Mesenchymal stem cell (in vitro differentiated cells and primary cell): ENCODE results near the gene TMEM164.
A peak's percentile ranks its signal among the peaks of the same experiment; 100 is the strongest.

Experiments
- DNase-seq: peaks from one replicate; pipeline ENCODE4 v3.0.0-alpha.2; 2013
- H2AFZ ChIP-seq: one replicate; pipeline ENCODE4 v1.6.1; 2013; ENCODE audit warnings: low read depth, mild to moderate bottlenecking, control low read depth, inconsistent platforms, low read length, moderate library complexity
- H2AK5ac ChIP-seq: 2 replicates; pipeline ENCODE4 v1.6.1; 2013; ENCODE audit warnings: low read length, moderate library complexity, mild to moderate bottlenecking, inconsistent platforms; ENCODE audit not compliant: severe bottlenecking
- H2BK120ac ChIP-seq: one replicate; pipeline ENCODE4 v1.6.1; 2013; ENCODE audit warnings: low read depth, mild to moderate bottlenecking, inconsistent platforms, low read length, moderate library complexity
- H2BK12ac ChIP-seq, 2 experiments: one replicate each; pipeline ENCODE4 v1.6.1; 2013; ENCODE audit warnings: inconsistent platforms in 2 of 2, low read length in 2 of 2, mild to moderate bottlenecking in 2 of 2, moderate library complexity in 2 of 2, control low read depth in 1 of 2
- H2BK15ac ChIP-seq: one replicate; pipeline ENCODE4 v1.6.1; 2013; ENCODE audit warnings: mild to moderate bottlenecking, low read depth, inconsistent platforms; ENCODE audit not compliant: poor library complexity, severe bottlenecking
- H2BK5ac ChIP-seq: 2 replicates; pipeline ENCODE4 v1.6.1; 2013; ENCODE audit warnings: low read depth, mild to moderate bottlenecking, low read length, control low read depth, inconsistent platforms; ENCODE audit not compliant: poor library complexity, severe bottlenecking
- H3K14ac ChIP-seq, 2 experiments: one replicate each; pipeline ENCODE4 v1.6.1; 2013; ENCODE audit warnings: inconsistent platforms in 2 of 2, low read length in 2 of 2, control low read depth in 1 of 2, mild to moderate bottlenecking in 1 of 2, moderate library complexity in 1 of 2
- H3K18ac ChIP-seq, 2 experiments: one replicate each; pipeline ENCODE4 v1.6.1; 2013; ENCODE audit warnings: inconsistent platforms in 2 of 2, low read length in 2 of 2, control low read depth in 1 of 2, low read depth in 1 of 2, mild to moderate bottlenecking in 1 of 2
- H3K23ac ChIP-seq, 2 experiments: one replicate each; pipeline ENCODE4 v1.6.1; 2013; ENCODE audit warnings: inconsistent platforms in 2 of 2, low read length in 2 of 2, mild to moderate bottlenecking in 2 of 2, moderate library complexity in 2 of 2, control low read depth in 1 of 2
- H3K27ac ChIP-seq: 2 replicates; pipeline ENCODE4 v1.5.1; 2013; ENCODE audit warnings: mild to moderate bottlenecking, moderate library complexity, low read length, control low read depth, inconsistent platforms; ENCODE audit not compliant: poor library complexity, severe bottlenecking
- H3K27me3 ChIP-seq, 2 experiments: 2 replicates each; pipeline versions ENCODE4 v1.6.1 to v1.7.0; 2013; ENCODE audit warnings: low read length in 2 of 2, mild to moderate bottlenecking in 2 of 2, moderate library complexity in 2 of 2, control low read depth in 1 of 2, inconsistent platforms in 1 of 2; ENCODE audit not compliant: control insufficient read depth in 1 of 2, insufficient read depth in 1 of 2
- H3K36me3 ChIP-seq, 2 experiments: 2 replicates each; pipeline versions ENCODE4 v1.6.1 to v1.7.0; 2013; ENCODE audit warnings: low read length in 2 of 2, control low read depth in 1 of 2, inconsistent platforms in 1 of 2, low read depth in 1 of 2, mild to moderate bottlenecking in 1 of 2; ENCODE audit not compliant: insufficient read depth in 2 of 2, control insufficient read depth in 1 of 2
- H3K4ac ChIP-seq, 2 experiments: one replicate each; pipeline ENCODE4 v1.6.1; 2013; ENCODE audit warnings: inconsistent platforms in 2 of 2, low read length in 2 of 2, mild to moderate bottlenecking in 2 of 2, moderate library complexity in 2 of 2, control low read depth in 1 of 2, low read depth in 1 of 2
- H3K4me1 ChIP-seq: 2 replicates; pipeline ENCODE4 v1.6.1; 2013; ENCODE audit warnings: low read depth, low read length, control low read depth; ENCODE audit not compliant: control insufficient read depth, insufficient read depth
- H3K4me2 ChIP-seq: 2 replicates; pipeline ENCODE4 v1.6.1; 2013; ENCODE audit warnings: low read length, mild to moderate bottlenecking, inconsistent platforms; ENCODE audit not compliant: poor library complexity, severe bottlenecking
- H3K4me3 ChIP-seq, 2 experiments: 2 replicates each; pipeline versions ENCODE4 v1.5.1 to v1.7.0; 2013; ENCODE audit warnings: low read length in 2 of 2, mild to moderate bottlenecking in 2 of 2, control low read depth in 1 of 2, low read depth in 1 of 2; ENCODE audit not compliant: insufficient read depth in 1 of 2
- H3K79me1 ChIP-seq: replicated peaks from 2 replicates; pipeline ENCODE4 v1.6.1; 2013; ENCODE audit warnings: mild to moderate bottlenecking, control low read depth, low read length, inconsistent platforms; ENCODE audit not compliant: poor library complexity, severe bottlenecking
- H3K9ac ChIP-seq: 2 replicates; pipeline ENCODE4 v1.7.0; 2013; ENCODE audit warnings: mild to moderate bottlenecking, low read length, moderate library complexity
- H3K9me3 ChIP-seq: 2 replicates; pipeline ENCODE4 v1.7.0; 2013; ENCODE audit warnings: mild to moderate bottlenecking, low read length; ENCODE audit not compliant: control insufficient read depth
- H4K8ac ChIP-seq: one replicate; pipeline ENCODE4 v1.6.1; 2013; ENCODE audit warnings: inconsistent platforms, mild to moderate bottlenecking, low read length, moderate library complexity
- H4K91ac ChIP-seq: one replicate; pipeline ENCODE4 v1.6.1; 2013; ENCODE audit warnings: mild to moderate bottlenecking, low read length, inconsistent platforms
- WGBS: methylation state at CpG from one replicate; pipeline ENCODE4 v1.1.7; 2013; ENCODE audit warnings: mixed read lengths; 5-methylcytosine and 5-hydroxymethylcytosine counted together

The TMEM164 gene

DNA sequence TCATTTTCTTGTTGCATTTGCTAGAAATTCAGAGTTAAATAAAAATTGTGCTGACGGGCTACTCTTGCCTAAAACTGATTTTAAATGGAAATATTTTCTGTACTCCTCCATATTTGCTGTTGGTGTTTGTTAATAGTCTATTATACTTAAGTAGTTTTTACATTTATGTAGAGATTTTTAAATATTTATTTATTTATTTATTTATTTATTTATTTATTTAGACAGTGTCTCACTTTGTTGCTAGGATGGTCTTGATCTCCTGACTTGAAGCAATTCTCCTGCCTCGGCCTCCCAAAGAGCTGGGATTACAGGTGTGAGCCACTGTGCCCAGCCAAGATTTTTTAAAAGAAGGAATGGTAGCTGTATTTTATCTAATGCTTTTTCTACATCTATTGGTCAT, 68.1 kb downstream of the TMEM164 start:
- no peak for DNase-seq
- H3K79me1 ChIP-seq = no peaks in the 10 kb centered on the region
- WGBS = 93% methylated on average over 1 of the region's 2 CpGs
- no peak overlapping the region for H3K4ac ChIP-seq
- H3K18ac ChIP-seq = no peak overlapping the region
- no peak overlapping the region for H2AFZ ChIP-seq
- H3K4me3 ChIP-seq = no peak overlapping the region
- H2BK120ac ChIP-seq = no peak overlapping the region
- no peak overlapping the region for H4K8ac ChIP-seq
- no peak overlapping the region for H3K27ac ChIP-seq
- H3K27me3 ChIP-seq = no peaks in the 10 kb centered on the region
- H2BK12ac ChIP-seq = no peak overlapping the region
- no peak overlapping the region for H3K14ac ChIP-seq
- no peak overlapping the region for H4K91ac ChIP-seq
- H2AK5ac ChIP-seq = no peak overlapping the region
- no peak overlapping the region for H3K4me2 ChIP-seq
- peaks cover 16% of the 10 kb centered on the region for H3K9me3 ChIP-seq
- H2BK5ac ChIP-seq = no peak overlapping the region
- H3K36me3 ChIP-seq = peaks cover 0 to 3% of the 10 kb centered on the region in 2 experiments
- no peak overlapping the region for H2BK15ac ChIP-seq
- no peak overlapping the region for H3K9ac ChIP-seq
- H3K4me1 ChIP-seq = no peaks in the 10 kb centered on the region
- H3K23ac ChIP-seq = no peak overlapping the region

DNA sequence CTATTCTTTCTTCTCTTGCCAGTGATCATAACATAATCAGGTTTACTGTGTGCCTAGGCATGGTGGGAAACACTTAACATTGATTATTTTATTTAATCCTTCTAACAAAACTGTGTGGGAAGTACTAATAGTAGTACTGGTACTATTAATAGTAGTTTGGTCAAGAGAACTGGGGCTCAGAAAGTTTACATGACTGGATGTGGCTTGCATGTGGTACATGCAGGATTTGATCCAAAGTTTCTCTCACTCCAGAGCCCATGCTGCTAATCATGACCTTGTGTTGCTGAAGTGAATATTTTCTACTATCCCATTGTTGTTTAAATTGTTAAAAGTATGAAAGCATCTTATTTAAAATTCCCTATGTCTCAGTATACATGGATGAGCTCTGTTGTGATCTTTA, 78.4 kb downstream of the TMEM164 start:
- Histone ChIP-seq H3K14ac (no peak overlapping the region), H3K9me3 (peaks cover 5% of the 10 kb centered on the region), H3K4me3 (no peak overlapping the region), H3K27me3 (peaks cover 0 to 17% of the 10 kb centered on the region in 2 experiments), H3K36me3 (no peaks in the 10 kb centered on the region), H4K8ac (no peak overlapping the region), H2BK120ac (no peak overlapping the region), H3K4me2 (no peak overlapping the region), H2BK15ac (no peak overlapping the region), H3K18ac (no peak overlapping the region), H2BK12ac (no peak overlapping the region), H3K9ac (no peak overlapping the region), H3K4ac (no peak overlapping the region), H2AFZ (no peak overlapping the region), H3K27ac (no peak overlapping the region), H3K79me1 (no peaks in the 10 kb centered on the region), H2AK5ac (no peak overlapping the region), H4K91ac (no peak overlapping the region), H2BK5ac (no peak overlapping the region), H3K23ac (no peak overlapping the region), H3K4me1 (no peaks in the 10 kb centered on the region)
- no peak for DNase-seq

DNA sequence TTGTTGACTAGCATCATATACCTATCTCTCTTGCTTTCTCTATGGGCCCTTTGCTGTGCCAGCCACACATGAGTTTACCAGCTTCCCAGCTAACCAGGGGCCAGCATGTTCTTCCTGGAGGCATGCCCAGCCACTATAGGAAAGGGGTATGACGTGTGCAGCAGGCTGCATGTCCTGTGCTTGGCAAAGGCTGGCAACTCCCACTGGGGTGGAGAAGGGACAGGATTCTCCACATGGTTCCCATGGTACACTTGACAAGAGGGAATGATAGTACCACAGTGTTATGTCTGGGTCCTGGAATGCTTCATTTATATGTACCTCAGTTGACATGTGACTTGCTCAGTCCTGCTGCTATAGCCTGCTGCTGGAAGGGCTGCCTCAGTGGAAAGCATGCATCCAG, 78.8 kb downstream of the TMEM164 start:
- Histone ChIP-seq H4K8ac (peak overlapping the region; percentile 82), H2AK5ac (no peak overlapping the region), H2BK12ac (peak overlapping the region; percentile 4 to 93), H2BK5ac (no peak overlapping the region), H3K27ac (no peak overlapping the region), H3K4me3 (no peak overlapping the region), H4K91ac (peak overlapping the region; percentile 83), H3K4me1 (no peaks in the 10 kb centered on the region), H3K23ac (no peak overlapping the region), H3K36me3 (no peaks in the 10 kb centered on the region), H2BK120ac (no peak overlapping the region), H3K4ac (no peak overlapping the region), H3K79me1 (no peaks in the 10 kb centered on the region), H3K18ac (peak overlapping the region; percentile 13 to 58), H3K27me3 (peaks cover 0 to 17% of the 10 kb centered on the region in 2 experiments), H2AFZ (no peak overlapping the region), H3K14ac (peak overlapping the region in 1 of 2 experiments; percentile 6), H3K4me2 (no peak overlapping the region), H3K9me3 (peaks cover under 1% of the 10 kb centered on the region), H3K9ac (no peak overlapping the region), H2BK15ac (peak overlapping the region; percentile 3)
- peak; percentile 48 for DNase-seq
- WGBS = 100% methylated on average over 1 of the region's 1 CpG

DNA sequence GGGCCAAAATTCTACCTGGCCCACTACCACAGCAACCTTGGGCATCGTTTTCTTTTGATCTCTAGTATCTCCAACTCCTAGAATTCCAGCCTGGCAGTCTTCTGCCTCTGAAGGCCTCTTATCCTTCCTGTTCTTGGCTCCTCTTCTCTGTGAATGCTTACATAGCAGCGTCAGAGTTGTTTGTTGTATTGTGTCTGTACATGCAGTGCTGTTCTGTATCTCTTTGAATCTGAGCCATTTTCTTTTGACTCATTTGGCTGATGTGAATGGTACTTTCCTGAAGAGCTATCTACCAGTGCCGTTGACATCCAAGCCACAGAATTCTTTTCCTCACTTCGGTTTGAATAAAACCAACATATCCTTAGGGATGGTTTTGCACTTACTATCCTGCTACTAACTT, 79.2 kb downstream of the TMEM164 start:
- Histone ChIP-seq H4K8ac (no peak overlapping the region), H2AFZ (no peak overlapping the region), H2BK120ac (no peak overlapping the region), H2BK5ac (no peak overlapping the region), H3K18ac (peak overlapping the region; percentile 13 to 58), H3K9me3 (no peaks in the 10 kb centered on the region), H3K4me2 (no peak overlapping the region), H3K4ac (no peak overlapping the region), H3K27ac (no peak overlapping the region), H2BK15ac (no peak overlapping the region), H3K79me1 (no peaks in the 10 kb centered on the region), H3K23ac (no peak overlapping the region), H2AK5ac (no peak overlapping the region), H3K4me3 (no peak overlapping the region), H3K14ac (no peak overlapping the region), H3K9ac (no peak overlapping the region), H3K36me3 (no peaks in the 10 kb centered on the region), H2BK12ac (no peak overlapping the region), H4K91ac (no peak overlapping the region), H3K4me1 (no peaks in the 10 kb centered on the region), H3K27me3 (peaks cover 0 to 20% of the 10 kb centered on the region in 2 experiments)
- peak; percentile 81 for DNase-seq
- 61% methylated on average over 2 of the region's 4 CpGs for WGBS
